Prostate gland (tissue), 2 donors: ENCODE results near the gene SARM1.

ENCODE experiments used
- POLR2A ChIP-seq: fragments of 450-650 bp; IDR thresholded peaks from one replicate; pipeline ENCODE4 v1.6.1; 2016; ENCODE audit warnings: antibody characterized with exemption, mild to moderate bottlenecking
- POLR2AphosphoS5 ChIP-seq: sonication (generic); formaldehyde crosslinking; IDR thresholded peaks from one replicate; pipeline ENCODE4 v1.6.1; 2017; ENCODE audit warnings: antibody characterized with exemption
- TF ChIP-seq, protein P1 (sequence below), 4 experiments: fragments of 200-600 bp in 2 of 4; fragments of 450-650 bp in 2 of 4; sonication (generic) in 2 of 4; IDR thresholded peaks; 1 replicate in 3 of 4; 2 replicates in 1 of 4; pipeline ENCODE4 v1.5.1; 2016 to 2019; ENCODE audit warnings: antibody characterized with exemption in 4 of 4, mild to moderate bottlenecking in 2 of 4, moderate library complexity in 2 of 4

DNA sequence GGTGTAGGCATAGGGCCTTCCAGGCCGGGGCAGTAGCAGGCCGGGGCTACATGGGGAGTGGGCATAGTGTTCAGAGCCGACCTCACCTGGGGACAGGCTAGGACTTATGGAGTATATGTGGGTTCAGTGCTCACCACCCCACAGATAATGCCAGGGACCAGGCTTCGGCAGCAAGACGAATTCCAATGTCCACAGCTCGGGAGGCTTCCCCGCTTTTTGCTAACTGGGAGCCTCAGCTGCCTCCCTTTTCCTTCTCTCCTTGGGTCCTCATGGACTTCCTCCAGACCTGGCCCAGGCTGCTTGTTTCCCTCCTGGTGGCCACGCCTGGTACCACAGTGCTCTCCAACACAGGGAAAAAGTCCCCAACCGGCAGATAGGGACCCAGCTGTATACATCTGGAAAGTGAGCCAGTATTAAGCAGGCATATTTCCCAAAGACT lies 54.6 kb downstream of the SARM1 start:
- TF ChIP-seq POLR2A (no peak), POLR2AphosphoS5 (no peak)
- TF ChIP-seq, protein P1, sequence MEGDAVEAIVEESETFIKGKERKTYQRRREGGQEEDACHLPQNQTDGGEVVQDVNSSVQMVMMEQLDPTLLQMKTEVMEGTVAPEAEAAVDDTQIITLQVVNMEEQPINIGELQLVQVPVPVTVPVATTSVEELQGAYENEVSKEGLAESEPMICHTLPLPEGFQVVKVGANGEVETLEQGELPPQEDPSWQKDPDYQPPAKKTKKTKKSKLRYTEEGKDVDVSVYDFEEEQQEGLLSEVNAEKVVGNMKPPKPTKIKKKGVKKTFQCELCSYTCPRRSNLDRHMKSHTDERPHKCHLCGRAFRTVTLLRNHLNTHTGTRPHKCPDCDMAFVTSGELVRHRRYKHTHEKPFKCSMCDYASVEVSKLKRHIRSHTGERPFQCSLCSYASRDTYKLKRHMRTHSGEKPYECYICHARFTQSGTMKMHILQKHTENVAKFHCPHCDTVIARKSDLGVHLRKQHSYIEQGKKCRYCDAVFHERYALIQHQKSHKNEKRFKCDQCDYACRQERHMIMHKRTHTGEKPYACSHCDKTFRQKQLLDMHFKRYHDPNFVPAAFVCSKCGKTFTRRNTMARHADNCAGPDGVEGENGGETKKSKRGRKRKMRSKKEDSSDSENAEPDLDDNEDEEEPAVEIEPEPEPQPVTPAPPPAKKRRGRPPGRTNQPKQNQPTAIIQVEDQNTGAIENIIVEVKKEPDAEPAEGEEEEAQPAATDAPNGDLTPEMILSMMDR (IDR thresholded peaks at IDR 0.05) = no peak
